NOMO-1 (cell line): Measurements from ENCODE around the gene KCNJ4.
"Not testable (repeated sequence)": the region's sequence is repeated elsewhere in the genome, so short reads cannot be mapped to it uniquely, and the experiment has no call there.

ENCODE experiments used
- DNase-seq, 2 experiments: peaks; one replicate each; lab custom pipeline; 2025; ENCODE audit not compliant: unreplicated experiment in 2 of 2; lab: John Stamatoyannopoulos, UW

Gene KCNJ4

DNA sequence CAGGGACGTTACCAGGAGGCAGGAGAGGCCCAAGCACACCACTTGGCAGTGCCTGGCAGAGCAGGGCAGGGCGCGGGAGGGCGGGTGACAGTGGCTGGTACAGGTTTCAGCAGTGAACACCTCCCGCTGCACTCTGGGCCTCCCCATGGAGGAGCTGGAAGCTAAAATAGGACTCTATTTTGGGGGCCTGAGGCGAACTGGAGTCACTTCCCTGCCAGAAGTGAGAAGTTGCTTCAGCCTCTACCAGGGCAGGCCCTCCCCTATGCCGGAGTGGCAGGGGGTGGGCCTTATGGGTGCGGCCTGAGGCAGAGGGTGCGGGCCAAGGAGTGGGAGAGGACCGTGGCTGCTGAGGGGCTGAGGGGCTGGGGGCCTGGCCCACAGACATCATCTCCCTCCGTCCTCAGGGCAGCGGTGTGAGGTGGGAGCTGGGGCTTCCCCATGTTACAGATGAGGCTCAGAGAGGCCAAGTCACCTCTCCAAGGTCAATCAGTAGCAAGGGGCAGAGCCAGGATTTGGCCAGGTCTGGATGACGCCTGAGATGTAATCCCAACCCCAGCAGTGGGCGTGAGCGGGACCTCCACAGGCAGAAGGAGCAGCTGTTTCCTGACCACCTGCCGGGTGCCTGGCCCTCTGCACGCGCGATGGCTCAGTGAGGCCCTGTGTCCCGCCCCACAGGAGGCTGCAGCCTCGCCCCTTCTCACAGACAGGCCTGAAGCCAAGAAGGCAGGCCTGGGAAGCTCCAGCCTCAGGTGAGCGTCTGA is 39.3 kb downstream of the KCNJ4 start:
- peak; percentile 15 to 32 for DNase-seq

DNA sequence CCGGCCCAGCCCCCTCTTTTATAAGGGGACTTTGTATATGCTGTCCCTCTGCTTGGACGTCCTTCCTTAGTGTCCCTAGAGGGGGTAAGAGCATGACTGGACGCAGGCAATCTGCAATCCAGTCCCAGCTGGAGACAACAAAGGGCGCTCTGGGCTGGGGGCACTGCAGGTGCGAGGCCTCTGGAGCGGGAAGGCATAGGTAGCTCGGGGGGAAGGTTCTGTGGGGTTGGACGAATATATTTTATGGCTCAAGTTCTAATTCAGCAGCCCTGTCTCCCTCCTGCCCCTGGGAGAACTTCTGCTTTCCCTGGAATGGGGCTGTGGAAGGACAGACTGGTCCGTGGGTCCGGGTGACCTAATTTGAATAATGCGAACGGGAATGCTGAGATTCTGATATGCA is 40.0 kb downstream of the KCNJ4 start:
- no peak for DNase-seq

DNA sequence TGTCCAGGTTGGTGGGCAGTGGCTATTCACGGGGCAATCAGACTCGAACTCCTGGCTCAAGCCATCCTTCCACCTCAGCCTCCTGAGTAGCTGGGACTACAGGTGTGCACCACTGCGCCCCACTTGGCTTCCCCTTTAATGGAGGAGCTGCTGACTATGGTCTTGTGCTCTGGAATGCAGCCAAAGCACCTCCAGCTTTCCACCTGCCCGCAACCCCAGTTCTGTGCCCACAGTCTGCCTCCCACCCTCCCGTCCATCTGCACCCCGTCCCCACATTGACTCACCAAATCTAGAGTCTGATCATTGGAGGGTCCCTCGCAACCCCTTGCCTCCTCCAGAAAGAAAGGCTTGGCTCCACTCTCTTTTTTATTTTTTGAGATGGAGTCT is 41.0 kb downstream of the KCNJ4 start:
- no peak for DNase-seq

DNA sequence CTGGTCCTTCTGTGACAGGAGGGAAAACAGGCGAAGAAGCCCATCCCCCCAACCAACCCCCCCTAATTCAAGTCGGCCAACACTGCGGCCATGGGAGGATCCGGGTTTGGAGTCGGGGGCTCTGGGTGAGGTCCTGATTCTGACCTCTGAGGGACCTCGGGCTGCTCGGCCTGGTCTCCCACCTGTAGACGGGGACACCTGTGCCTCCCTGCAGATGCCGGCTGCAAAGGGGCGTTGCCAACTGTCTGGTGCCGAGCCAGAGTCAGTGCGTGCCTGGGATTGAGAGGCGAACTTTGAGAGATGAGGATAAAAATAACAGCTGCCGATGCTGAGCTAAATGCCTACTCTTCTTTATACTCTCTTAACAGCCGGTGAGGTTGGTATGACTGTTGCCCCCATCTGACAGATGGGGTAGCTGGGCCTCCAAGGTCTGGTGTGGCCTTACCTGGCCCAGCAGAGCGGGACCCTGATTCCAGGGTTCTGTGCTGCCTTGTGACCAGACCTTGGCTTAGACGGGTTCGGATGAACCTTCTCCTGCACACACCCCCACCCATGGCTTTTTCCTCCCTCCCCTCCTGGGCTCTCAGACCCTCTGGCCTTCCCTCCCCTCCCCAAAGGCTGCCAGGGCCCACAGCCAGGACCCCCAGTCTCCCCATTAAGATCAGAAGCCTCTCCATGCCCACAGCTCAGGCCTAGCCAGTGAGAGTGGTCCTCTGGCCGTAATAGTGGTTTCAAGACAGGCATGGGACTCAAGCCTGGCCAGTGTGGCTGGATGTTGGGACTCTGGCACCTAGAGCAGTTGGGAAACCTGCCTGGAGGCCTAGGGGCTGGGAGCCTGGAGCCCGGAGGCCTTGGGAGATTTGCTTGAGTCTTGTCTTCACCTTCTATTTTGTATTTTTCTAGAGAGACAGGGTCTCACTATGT is 41.7 kb downstream of the KCNJ4 start:
- no peak for DNase-seq

DNA sequence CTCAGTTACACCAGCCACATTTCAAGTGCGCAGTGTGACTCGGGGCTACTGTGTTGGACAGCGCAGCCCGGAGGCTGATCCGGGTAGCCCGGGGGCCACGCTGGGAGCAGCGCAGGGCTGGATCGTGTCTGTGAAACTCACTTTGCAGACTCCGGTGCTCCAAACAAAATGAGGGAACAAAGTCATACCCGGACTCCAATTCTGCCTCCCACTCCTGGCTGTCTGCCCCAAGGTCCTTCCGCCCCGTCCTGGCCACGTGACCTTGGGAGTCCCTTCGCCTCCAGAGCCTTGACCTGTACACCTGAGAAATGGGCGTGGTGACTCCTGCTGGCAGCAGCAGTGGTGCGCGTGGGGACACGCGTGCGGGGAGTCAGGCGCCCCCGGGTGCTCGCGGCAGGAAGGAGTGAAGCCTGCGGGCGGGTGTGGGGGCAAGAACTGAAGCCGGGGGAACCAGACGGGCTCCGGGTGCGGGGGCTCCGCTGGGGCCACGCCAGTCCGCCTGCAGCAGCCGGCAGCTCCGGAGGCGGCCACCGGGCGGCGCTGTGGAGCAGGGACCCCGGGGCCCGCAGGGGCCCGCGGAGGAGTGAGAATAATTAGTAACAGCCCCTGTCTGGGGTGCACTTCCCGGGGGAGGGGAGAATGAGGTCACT is 42.4 kb downstream of the KCNJ4 start:
- no peak for DNase-seq

DNA sequence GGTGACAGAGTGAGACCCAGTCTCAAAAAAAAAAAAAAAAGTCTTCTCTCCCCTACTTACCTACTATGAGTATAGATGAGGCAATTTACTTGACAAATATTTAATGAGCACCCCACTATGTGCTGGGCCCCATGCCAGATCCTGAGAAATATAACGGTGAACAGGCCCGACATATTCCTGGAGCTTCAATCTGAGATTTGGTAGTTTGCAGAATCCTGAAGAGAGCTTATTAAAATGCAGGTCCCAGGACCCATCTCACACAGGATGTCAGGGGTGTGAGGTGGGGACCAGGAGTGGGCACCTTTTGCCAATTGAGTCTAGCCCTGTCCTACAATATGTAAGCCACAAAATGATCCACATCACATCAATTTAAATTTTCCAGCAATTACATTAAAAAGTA is 44.0 kb downstream of the KCNJ4 start:
- DNase-seq = no peak

DNA sequence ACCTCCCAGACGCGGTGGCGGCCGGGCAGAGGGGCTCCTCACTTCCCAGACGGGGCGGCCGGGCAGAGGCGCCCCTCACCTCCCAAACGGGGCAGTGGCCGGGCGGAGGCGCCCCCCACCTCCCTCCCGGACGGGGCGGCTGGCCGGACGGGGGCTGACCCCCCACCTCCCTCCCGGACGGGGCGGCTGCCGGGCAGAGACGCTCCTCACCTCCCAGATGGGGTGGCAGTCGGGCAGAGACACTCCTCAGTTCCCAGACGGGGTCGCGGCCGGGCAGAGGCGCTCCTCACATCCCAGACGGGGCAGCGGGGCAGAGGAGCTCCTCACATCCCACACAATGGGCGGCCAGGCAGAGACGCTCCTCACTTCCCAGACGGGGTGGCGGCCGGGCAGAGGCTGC is 45.1 kb downstream of the KCNJ4 start:
- DNase-seq = not testable (repeated sequence)

DNA sequence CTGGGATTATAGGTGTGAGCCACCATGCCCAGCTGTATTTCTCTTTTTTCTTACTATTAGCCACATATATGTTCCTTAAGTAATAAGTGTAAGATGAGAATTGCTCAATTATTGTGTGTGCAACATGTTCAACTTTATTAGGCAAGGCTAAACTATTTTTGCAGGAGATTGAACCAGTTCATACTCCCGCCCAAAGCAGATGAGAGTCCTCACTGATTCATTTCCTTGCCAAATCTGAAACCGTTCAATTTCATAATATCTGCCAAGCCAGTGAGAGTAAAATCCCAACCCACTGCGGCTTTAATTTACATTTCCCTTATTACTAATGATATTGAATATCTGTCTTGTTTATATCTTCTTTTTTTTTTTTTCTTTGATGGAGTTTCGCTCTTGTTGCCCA is 48.4 kb downstream of the KCNJ4 start:
- peak; percentile 80 to 86 for DNase-seq

DNA sequence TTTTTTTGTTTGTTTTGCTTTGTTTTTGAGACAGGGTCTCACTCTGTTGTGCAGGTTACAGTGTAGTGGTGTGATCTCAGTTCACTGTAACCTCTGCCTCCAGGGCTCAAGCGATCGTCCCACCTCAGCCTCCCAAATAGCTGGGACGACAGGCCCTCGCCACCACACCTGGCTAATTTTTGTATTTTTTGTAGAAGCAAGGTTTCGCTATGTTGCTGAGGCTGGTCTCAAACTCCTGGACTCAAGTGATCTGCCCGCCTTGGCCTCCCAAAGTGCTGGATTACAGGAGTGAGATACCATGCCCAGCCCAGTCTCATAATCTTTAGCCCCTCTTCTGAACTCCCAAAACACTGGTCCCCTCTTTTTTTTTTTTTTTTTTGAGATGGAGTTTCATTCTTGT is 50.6 kb downstream of the KCNJ4 start:
- DNase-seq = no peak

DNA sequence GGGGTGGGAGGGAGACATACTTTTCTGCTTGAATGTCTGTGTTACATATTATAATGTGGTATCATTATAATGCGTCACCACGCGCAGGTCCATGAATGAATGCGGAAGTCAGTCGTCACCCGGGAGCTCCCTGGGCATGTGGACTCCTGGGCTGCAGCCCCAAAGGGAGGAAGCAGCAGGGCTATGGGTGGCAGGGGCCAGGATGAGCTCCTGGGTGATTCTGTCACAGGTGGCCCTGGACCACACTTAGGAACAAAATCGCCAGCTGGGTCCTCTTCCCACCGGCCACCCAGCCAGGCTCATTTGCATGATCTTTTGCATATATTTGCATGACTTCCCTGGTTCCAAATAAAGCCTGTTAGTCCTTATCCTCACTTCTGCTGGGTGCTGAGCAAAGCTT is 51.2 kb downstream of the KCNJ4 start:
- peak in 1 of 2 experiments; percentile 39 for DNase-seq

DNA sequence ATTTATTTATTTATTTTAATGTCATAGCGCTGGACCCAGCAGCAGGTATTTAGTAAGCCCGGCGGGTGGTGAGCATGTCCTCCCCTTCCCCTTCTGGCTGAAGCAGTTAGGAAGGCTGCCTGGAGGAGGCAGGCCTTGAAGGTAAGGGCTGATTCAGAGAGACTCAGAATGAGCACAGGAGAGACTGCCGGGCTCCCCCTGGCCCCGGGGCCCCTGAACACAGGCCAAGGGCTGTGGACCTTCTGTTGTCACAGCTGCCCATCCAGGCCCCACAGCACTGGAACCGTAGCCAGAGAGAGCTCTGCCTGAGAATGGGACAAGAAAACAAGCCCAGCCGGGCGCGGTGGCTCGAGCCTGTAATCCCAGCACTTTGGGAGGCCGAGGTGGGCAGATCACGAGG is 52.8 kb downstream of the KCNJ4 start:
- DNase-seq = no peak

DNA sequence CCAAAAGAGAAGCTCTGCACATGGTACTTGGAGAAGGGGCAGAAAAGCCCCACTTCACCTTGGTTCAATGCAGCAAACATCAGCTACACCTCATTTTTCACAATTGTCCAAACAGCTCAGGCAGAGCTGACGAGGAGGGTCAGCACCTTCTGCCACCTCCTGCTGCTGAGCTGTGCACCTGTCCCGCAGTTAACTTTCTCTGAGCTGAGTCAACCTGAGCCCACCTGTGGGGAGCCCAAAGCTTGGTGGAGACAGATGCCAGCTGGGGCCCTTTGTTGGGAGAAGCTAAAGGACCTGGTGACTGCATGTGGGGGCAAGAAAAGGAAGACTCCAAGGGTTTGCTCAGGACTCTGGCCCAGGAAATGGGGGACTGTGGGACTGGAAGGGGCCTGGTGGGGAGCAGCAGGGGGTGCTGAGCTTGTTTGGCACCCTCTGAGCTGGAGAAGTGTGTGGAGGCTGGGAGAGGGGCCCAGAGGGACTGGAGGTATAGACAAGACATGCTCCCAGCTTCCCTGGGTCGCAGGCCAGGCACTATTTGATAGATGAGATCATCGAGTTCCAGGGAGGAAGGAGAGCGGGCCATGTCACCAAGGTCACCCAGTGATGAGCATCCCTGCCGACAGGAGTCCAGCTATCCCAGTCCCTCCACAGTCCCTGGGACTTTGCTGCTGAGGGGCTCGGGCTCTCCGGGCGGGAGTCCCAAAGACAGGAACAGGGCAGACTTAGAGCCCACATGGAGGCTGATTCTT is 53.5 kb downstream of the KCNJ4 start:
- DNase-seq = no peak

DNA sequence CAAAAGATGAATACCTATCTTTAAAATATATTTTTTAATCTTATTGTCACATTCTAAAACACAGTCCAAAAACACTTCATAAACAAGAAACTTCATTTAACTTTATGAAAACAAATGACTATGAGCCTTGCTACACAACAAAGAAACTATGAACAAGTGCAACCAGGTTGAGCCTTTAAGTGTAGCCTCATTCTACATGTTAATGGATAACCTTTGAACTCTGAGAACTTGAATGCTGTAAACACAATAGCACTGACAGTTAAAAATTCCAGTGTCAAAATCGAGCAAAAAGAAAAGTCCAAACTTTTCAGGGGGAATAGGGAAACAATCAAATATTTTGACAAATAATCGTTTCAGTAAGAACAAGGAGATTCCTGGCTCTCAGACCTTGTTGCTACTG is 54.7 kb downstream of the KCNJ4 start:
- DNase-seq = not testable (repeated sequence)

DNA sequence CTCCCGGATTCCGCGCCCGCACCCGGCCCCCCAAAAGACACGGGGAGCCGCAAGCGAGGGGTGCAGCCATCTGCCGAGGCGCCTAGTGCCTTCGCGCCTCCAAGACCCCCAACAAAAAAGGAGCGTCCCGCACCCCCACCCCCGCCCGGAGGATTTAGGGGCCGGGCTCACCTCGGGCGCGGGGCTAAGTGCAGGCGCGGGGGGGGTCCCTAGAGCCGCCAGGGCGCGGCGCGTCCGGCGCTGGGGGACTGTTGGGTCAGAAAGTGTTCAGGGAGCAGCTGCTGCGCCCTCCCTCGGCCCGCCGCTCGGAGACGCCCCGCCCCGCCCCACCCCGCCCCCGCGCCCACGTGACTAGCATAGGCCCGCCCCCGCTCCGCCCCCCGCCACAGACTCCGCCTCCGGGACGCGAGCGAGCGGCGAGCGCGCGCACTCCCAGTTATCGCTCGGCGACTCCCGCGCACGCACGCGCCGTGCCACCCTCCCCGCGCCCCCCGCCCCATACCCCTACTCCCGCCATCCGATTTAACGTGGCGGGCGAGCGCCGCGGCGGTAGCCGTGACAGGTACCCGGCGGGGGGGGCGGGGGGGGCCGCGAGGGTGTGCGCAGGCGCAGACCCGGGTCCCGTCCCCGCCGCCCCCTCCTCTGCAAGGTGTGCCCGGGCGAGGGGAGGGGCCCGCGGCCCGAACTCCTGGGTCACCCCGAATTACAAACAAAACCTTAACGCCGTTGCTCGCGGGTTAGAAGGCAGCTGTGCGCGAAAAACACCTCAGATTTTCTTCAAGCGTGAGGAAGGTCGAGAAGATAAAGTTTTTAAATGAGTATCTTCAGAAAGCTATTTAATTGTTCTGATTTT is 56.2 kb downstream of the KCNJ4 start:
- peak; percentile 53 to 64 for DNase-seq

DNA sequence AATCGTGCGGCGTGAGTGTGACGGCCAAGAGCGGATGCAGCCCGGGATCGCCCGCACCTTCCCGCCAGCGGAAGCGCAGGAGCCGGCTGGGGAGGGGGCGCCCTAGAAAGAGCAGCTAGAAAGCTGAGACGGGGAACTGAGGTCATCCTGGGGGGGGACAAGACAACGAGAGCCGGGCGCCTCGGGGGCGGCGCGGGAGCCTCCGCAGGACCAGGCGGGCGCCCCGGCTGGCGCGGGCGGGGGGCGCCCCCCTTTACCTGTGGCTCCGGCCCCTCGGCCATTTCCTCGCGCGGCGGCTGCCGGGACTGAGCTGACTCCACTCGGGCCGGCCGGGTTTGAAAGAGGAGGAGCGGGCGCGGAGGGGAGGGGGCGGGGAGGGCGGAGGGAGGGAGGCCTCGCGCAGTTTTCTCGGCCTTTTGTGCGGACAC is 56.8 kb downstream of the KCNJ4 start:
- DNase-seq = peak; percentile 12 to 25

DNA sequence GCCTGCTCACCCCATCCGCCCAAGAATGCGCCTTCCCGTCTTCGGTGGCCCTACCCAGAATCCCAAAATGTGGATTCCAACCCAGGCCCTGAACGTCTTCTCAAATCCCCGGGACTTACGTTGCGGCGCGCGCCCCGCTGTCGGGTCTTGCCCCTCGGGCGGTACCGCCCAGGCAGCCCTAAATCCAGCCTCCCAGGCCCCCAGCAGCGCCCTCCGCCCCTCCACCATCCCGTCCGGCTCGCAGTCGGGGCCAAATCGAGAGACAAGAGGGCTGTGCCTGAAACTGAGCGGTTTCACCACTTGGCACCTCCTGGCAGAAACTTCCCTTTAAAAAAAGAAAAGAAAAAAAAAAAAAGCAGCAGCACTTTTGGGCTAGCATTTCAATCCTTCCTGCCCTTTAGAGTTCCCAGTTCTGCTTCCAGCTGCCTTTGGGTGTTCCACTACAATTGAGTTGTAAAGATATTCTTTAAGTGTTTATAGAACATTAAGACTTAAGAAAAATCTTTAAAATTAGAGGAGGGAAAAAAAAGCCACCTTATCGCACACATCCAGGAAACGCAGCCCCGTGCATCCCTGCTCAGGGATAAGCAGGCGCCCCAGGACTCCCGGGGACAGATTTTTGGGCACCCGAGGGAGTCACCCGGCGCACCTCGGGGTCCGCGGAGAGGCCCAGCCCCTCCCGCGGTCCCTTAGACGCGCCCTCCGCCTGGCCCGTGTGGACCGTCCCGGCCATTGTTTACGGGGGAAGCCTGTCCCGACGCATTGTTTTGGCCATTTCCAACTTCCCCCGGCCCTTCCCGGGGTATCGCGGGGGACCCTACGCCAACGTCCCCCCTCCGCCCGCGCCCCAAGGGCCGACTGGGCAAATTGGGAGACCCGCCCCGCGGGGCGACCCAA is 57.6 kb downstream of the KCNJ4 start:
- DNase-seq = no peak

DNA sequence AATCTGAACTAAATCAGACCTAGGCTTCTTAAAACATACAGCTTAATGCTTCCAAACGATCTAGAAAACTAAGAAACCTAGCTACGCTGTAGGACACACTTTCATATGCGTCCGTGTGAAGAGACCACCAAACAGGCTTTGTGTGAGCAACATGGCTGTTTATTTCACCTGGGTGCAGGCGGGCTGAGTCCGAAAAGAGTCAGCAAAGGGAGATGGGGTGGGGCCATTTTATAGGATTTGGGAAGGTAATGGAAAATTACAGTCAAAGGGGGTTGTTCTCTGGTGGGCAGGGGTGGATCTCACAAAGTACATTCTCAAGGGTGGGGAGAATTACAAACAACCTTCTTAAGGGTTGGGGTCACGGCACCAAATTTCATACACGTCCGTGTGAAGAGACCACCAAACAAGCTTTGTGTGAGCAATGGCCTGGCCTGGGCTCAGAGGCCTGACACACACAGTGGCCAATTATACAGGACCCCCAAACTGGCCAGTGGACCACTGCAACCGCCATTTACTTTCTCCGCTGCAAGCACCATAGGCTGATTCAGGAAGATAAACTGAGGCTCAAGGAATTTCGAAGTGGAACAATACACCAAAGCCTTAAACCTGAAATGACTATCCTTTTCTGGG is 58.4 kb downstream of the KCNJ4 start:
- not testable (repeated sequence) for DNase-seq

DNA sequence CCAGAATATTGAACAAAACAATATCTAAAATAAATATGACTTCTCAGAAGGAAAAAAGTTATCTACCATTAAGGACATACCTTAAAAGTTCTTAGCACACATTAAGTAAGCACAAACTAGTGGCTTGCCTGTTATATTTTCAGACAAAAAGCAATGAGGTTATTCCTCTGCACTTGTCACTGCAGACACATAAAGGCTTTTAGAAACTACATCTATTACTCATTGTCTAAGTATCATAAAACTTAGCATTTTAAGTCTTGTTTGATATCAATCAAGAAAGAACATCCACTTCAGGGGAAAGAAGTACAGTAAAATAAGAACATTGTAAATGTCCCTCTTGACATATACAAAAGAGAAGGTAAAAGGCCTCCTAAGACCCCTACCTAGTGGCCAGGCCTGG is 59.1 kb downstream of the KCNJ4 start:
- DNase-seq = not testable (repeated sequence)
